ENCODE data around the gene HECTD3. TPM values are rescaled to one million over a fixed set of nuclear protein-coding genes. Genes with fewer than 3 reads are reported as not detected.

HECTD3 gene
- total and polyA plus RNA-seq, 2 of the 4 experiments (the other 2 are of a cell fraction): 12.2 to 39.5 TPM

DNA sequence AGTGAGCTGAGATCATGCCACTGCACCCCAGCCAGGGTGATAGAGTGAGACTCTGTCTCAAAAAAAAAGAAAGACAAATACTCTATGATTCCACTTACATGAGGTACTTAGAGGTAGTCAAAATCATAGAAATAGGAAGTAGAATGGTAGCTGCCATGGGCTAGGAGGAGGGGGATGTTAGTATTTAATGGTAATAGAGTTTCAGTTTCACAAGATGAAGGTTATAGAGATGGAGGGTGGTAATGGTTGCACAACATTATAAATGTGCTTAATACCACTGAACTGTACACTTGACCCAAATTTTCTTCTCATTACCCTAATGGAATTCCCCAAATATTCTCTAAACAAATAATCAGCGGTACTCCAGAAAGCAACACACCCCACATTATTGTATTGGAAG, 37.5 kb downstream of the HECTD3 start:
- Histone ChIP-seq H3K4ac (ENCODE audit: low read depth, low read length) (no peak overlapping the region), H3K18ac (ENCODE audit: low read depth, low read length) (no peak overlapping the region), H3K9ac (ENCODE audit: low read depth, low read length) (no peak overlapping the region), H3K14ac (replicated peaks; ENCODE audit: low read depth, low read length) (no peak overlapping the region), H2AK9ac (replicated peaks; ENCODE audit: low read depth, low read length, poor library complexity) (no peak overlapping the region), H3K36me3 (ENCODE audit: control insufficient read depth, insufficient read depth, low read length) (peaks cover 19% of the 10 kb centered on the region), H3K4me3 (ENCODE audit: insufficient read depth, low read depth, low read length) (no peak overlapping the region), H3K27ac (ENCODE audit: insufficient read depth, low read length) (no peak overlapping the region), H2AK5ac (ENCODE audit: low read depth, low read length) (no peak overlapping the region), H2BK20ac (ENCODE audit: low read depth, low read length) (no peak overlapping the region), H4K91ac (ENCODE audit: insufficient read depth, low read depth, low read length) (no peak overlapping the region), H3K23ac (ENCODE audit: low read depth, low read length) (no peak overlapping the region), H3K56ac (ENCODE audit: extremely low read depth, insufficient read depth, low read length) (no peak overlapping the region), H2AFZ (replicated peaks; ENCODE audit: low read length, poor library complexity) (no peak overlapping the region), H4K5ac (ENCODE audit: low read depth, low read length) (no peak overlapping the region), H4K20me1 (ENCODE audit: insufficient read depth, low read length) (no peaks in the 10 kb centered on the region), H3K9me1 (ENCODE audit: insufficient read depth, low read length) (no peaks in the 10 kb centered on the region; the same call in 1 of the 2 replicates), H3K79me1 (ENCODE audit: low read depth in 1 of 2, low read length in 2 of 2) (peaks cover 7 to 10% of the 10 kb centered on the region in 2 experiments; a peak in 2 of 4 replicates), H2BK15ac (ENCODE audit: low read depth, low read length) (no peak overlapping the region), H3K27me3 (ENCODE audit: control insufficient read depth, insufficient read depth, low read length) (no peaks in the 10 kb centered on the region), H3K4me1 (ENCODE audit: control insufficient read depth, insufficient read depth, low read length) (no peaks in the 10 kb centered on the region), H3K9me3 (ENCODE audit: control insufficient read depth, insufficient read depth, low read length) (no peaks in the 10 kb centered on the region), H2BK120ac (ENCODE audit: low read depth, low read length) (no peak overlapping the region), H2BK5ac (ENCODE audit: low read depth, low read length, poor library complexity, severe bottlenecking) (no peak overlapping the region), H4K8ac (ENCODE audit: low read depth in 2 of 2, low read length in 2 of 2) (no peak overlapping the region), H3K4me2 (ENCODE audit: low read depth, low read length) (no peak overlapping the region)
- no TSS peak for BruUV-seq (replicated peaks)
- dilution Hi-C loops (cut with HindIII; ENCODE audit: low sequenced_read_pairs, unreplicated experiment) (no loop called here), intact Hi-C loops (cut with micrococcal nuclease) (no loop called here), in situ Hi-C loops (cut with MboI; ENCODE audit: low sequenced_read_pairs) (no loop called here)
- CTCF ChIA-PET: no interaction called here
- DNase-seq (no peak), ATAC-seq (ENCODE audit: low read depth) (no peak)
- TF ChIP-seq MXI1 (IDR thresholded peaks at IDR 0.05; ENCODE audit: borderline replicate concordance, low read depth, low read length) (no peak), RCOR1 (IDR thresholded peaks at IDR 0.05; ENCODE audit: insufficient replicate concordance, low read length) (no peak), RFX5 (IDR thresholded peaks at IDR 0.05; ENCODE audit: low read depth, low read length) (no peak), RAD21 (IDR thresholded peaks at IDR 0.05; ENCODE audit: low read length) (no peak), MAZ (IDR thresholded peaks at IDR 0.05; ENCODE audit: borderline replicate concordance, low read depth, low read length) (no peak), FOS (IDR thresholded peaks at IDR 0.05; ENCODE audit: low read depth, low read length) (no peak), CEBPB (IDR thresholded peaks at IDR 0.05; ENCODE audit: low read depth, low read length) (no peak), POLR2A (IDR thresholded peaks at IDR 0.05; ENCODE audit: low read depth, low read length) (no peak), MAFK (IDR thresholded peaks at IDR 0.05; ENCODE audit: low read depth, low read length) (no peak)
- TF ChIP-seq, protein P1, sequence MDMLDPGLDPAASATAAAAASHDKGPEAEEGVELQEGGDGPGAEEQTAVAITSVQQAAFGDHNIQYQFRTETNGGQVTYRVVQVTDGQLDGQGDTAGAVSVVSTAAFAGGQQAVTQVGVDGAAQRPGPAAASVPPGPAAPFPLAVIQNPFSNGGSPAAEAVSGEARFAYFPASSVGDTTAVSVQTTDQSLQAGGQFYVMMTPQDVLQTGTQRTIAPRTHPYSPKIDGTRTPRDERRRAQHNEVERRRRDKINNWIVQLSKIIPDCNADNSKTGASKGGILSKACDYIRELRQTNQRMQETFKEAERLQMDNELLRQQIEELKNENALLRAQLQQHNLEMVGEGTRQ (IDR thresholded peaks at IDR 0.05; ENCODE audit: low read depth, low read length): no peak
- TF ChIP-seq, protein P2, sequence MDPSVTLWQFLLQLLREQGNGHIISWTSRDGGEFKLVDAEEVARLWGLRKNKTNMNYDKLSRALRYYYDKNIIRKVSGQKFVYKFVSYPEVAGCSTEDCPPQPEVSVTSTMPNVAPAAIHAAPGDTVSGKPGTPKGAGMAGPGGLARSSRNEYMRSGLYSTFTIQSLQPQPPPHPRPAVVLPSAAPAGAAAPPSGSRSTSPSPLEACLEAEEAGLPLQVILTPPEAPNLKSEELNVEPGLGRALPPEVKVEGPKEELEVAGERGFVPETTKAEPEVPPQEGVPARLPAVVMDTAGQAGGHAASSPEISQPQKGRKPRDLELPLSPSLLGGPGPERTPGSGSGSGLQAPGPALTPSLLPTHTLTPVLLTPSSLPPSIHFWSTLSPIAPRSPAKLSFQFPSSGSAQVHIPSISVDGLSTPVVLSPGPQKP (IDR thresholded peaks at IDR 0.05; ENCODE audit: borderline replicate concordance, low read depth, low read length): no peak
- TF ChIP-seq, protein P3, sequence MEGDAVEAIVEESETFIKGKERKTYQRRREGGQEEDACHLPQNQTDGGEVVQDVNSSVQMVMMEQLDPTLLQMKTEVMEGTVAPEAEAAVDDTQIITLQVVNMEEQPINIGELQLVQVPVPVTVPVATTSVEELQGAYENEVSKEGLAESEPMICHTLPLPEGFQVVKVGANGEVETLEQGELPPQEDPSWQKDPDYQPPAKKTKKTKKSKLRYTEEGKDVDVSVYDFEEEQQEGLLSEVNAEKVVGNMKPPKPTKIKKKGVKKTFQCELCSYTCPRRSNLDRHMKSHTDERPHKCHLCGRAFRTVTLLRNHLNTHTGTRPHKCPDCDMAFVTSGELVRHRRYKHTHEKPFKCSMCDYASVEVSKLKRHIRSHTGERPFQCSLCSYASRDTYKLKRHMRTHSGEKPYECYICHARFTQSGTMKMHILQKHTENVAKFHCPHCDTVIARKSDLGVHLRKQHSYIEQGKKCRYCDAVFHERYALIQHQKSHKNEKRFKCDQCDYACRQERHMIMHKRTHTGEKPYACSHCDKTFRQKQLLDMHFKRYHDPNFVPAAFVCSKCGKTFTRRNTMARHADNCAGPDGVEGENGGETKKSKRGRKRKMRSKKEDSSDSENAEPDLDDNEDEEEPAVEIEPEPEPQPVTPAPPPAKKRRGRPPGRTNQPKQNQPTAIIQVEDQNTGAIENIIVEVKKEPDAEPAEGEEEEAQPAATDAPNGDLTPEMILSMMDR (conservative IDR thresholded peaks at IDR 0.05; ENCODE audit: low read depth, low read length): no peak
- POLR2A ChIA-PET (ENCODE audit: unreplicated experiment): no interaction called here
- WGBS, 2 experiments (ENCODE audit: extremely low coverage in 2 of 2, insufficient read length in 1 of 2): no CpG with 5 or more reads among the region's 1 CpG

All from IMR-90 (cell line).